H9 (cell line): ENCODE measurements around the gene UTS2R. TPM values are rescaled to one million over a fixed set of nuclear protein-coding genes. Genes with fewer than 3 reads are reported as not detected.

Source experiments
- DNase-seq: peaks from one replicate; pipeline ENCODE4 v3.0.0-alpha.2; 2017
- H2AFZ ChIP-seq: one replicate; pipeline ENCODE4 v1.6.1; 2013; ENCODE audit warnings: mild to moderate bottlenecking, low read length, control low read depth, moderate library complexity
- H2AK5ac ChIP-seq: 2 replicates; pipeline ENCODE4 v1.6.1; 2013; ENCODE audit warnings: low read length, control low read depth, mixed read lengths; ENCODE audit not compliant: insufficient read length
- H2BK120ac ChIP-seq: one replicate; pipeline ENCODE4 v1.6.1; 2013; ENCODE audit warnings: low read depth, mild to moderate bottlenecking, low read length, control low read depth, inconsistent platforms; ENCODE audit not compliant: poor library complexity, severe bottlenecking
- H2BK12ac ChIP-seq: 2 replicates; pipeline ENCODE4 v1.6.1; 2013; ENCODE audit warnings: low read length, control low read depth, mixed read lengths, low read depth; ENCODE audit not compliant: insufficient read length
- H2BK15ac ChIP-seq: 2 replicates; pipeline ENCODE4 v1.6.1; 2013; ENCODE audit warnings: low read depth, low read length, control low read depth
- H2BK20ac ChIP-seq: one replicate; pipeline ENCODE4 v1.6.1; 2013; ENCODE audit warnings: low read depth, mild to moderate bottlenecking, low read length, control low read depth, inconsistent platforms; ENCODE audit not compliant: poor library complexity, severe bottlenecking
- H2BK5ac ChIP-seq: 2 replicates; pipeline ENCODE4 v1.6.1; 2013; ENCODE audit warnings: low read length, control low read depth, mixed read lengths; ENCODE audit not compliant: insufficient read length
- H3K14ac ChIP-seq: 2 replicates; pipeline ENCODE4 v1.6.1; 2013; ENCODE audit warnings: low read length, control low read depth; ENCODE audit not compliant: insufficient read depth
- H3K18ac ChIP-seq: 2 replicates; pipeline ENCODE4 v1.6.1; 2013; ENCODE audit warnings: low read depth, mild to moderate bottlenecking, mixed read lengths, low read length, control low read depth; ENCODE audit not compliant: insufficient read length
- H3K23ac ChIP-seq: 2 replicates; pipeline ENCODE4 v1.6.1; 2013; ENCODE audit warnings: low read length, control low read depth, mixed read lengths, low read depth; ENCODE audit not compliant: insufficient read length
- H3K23me2 ChIP-seq: 2 replicates; pipeline ENCODE4 v1.6.1; 2013; ENCODE audit warnings: low read depth, mild to moderate bottlenecking, mixed read lengths, low read length, control low read depth; ENCODE audit not compliant: insufficient read length, poor library complexity, severe bottlenecking
- H3K27ac ChIP-seq: 2 replicates; pipeline ENCODE4 v1.5.1; 2013; ENCODE audit warnings: low read length, control low read depth, mixed read lengths, low read depth; ENCODE audit not compliant: insufficient read length
- H3K27me3 ChIP-seq: 2 replicates; pipeline ENCODE4 v1.6.1; 2013; ENCODE audit warnings: low read length, control low read depth, inconsistent platforms; ENCODE audit not compliant: insufficient read depth
- H3K4ac ChIP-seq: 2 replicates; pipeline ENCODE4 v1.6.1; 2013; ENCODE audit warnings: low read depth, mild to moderate bottlenecking, control low read depth, inconsistent platforms, low read length, moderate library complexity
- H3K4me1 ChIP-seq: 2 replicates; pipeline ENCODE4 v1.6.1; 2013; ENCODE audit warnings: low read length, control low read depth, inconsistent platforms; ENCODE audit not compliant: insufficient read depth
- H3K4me2 ChIP-seq: 2 replicates; pipeline ENCODE4 v1.6.1; 2013; ENCODE audit warnings: low read length, control low read depth, mixed read lengths; ENCODE audit not compliant: insufficient read length, insufficient read depth
- H3K56ac ChIP-seq: 2 replicates; pipeline ENCODE4 v1.6.1; 2013; ENCODE audit warnings: low read depth, mild to moderate bottlenecking, mixed read lengths, low read length, control low read depth; ENCODE audit not compliant: insufficient read length
- H3K79me1 ChIP-seq: 2 replicates; pipeline ENCODE4 v1.6.1; 2013; ENCODE audit warnings: low read depth, mild to moderate bottlenecking, moderate library complexity, low read length, control low read depth, inconsistent platforms; ENCODE audit not compliant: insufficient read depth, poor library complexity, severe bottlenecking
- H3K79me2 ChIP-seq: 2 replicates; pipeline ENCODE4 v1.6.1; 2013; ENCODE audit warnings: low read length, control low read depth, inconsistent platforms; ENCODE audit not compliant: insufficient read depth
- H3K9ac ChIP-seq: 2 replicates; pipeline ENCODE4 v1.6.1; 2013; ENCODE audit warnings: low read length, control low read depth, mixed read lengths; ENCODE audit not compliant: insufficient read length; ENCODE audit errors: extremely low read depth
- H3K9me3 ChIP-seq: one replicate; pipeline ENCODE4 v1.6.1; 2013; ENCODE audit warnings: low read depth, low read length, inconsistent platforms; ENCODE audit not compliant: control insufficient read depth
- H3T11ph ChIP-seq: one replicate; pipeline ENCODE4 v1.6.1; 2013; ENCODE audit warnings: mild to moderate bottlenecking, low read length, control low read depth, inconsistent platforms
- H4K20me1 ChIP-seq: one replicate; pipeline ENCODE4 v1.6.1; 2013; ENCODE audit not compliant: control insufficient read depth, insufficient read length, insufficient read depth
- H4K5ac ChIP-seq: 2 replicates; pipeline ENCODE4 v1.6.1; 2013; ENCODE audit warnings: low read depth, mild to moderate bottlenecking, mixed read lengths, low read length, control low read depth; ENCODE audit not compliant: insufficient read length
- H4K8ac ChIP-seq: replicated peaks from 2 replicates; pipeline ENCODE4 v1.6.1; 2013; ENCODE audit warnings: low read length, control low read depth, mixed read lengths, low read depth; ENCODE audit not compliant: insufficient read length
- H4K91ac ChIP-seq: 2 replicates; pipeline ENCODE4 v1.6.1; 2013; ENCODE audit warnings: low read depth, mild to moderate bottlenecking, moderate library complexity, mixed read lengths, low read length, control low read depth; ENCODE audit not compliant: insufficient read length
- H3K27ac Mint-ChIP-seq, 3 experiments: 2 replicates in 2 of 3; 3 replicates in 1 of 3; pipeline ENCODE4 v1.8.0; 2020 to 2021; ENCODE audit warnings: mixed read lengths in 3 of 3, mild to moderate bottlenecking in 1 of 3, moderate library complexity in 1 of 3
- H3K27me3 Mint-ChIP-seq: 2 replicates; pipeline ENCODE4 v1.8.0; 2021; ENCODE audit warnings: low read depth, mild to moderate bottlenecking, moderate library complexity, mixed read lengths
- H3K36me3 Mint-ChIP-seq, 3 experiments: 2 replicates in 2 of 3; 3 replicates in 1 of 3; pipeline ENCODE4 v1.8.0; 2020 to 2021; ENCODE audit warnings: low read depth in 3 of 3, mixed read lengths in 3 of 3; ENCODE audit not compliant: insufficient read depth in 1 of 3
- H3K4me1 Mint-ChIP-seq, 2 experiments: 2 replicates each; pipeline ENCODE4 v1.8.0; 2020; ENCODE audit warnings: mixed read lengths in 2 of 2
- H3K4me3 Mint-ChIP-seq, 2 experiments: 2 replicates in 1 of 2; 3 replicates in 1 of 2; pipeline ENCODE4 v1.8.0; 2020 to 2021; ENCODE audit warnings: mild to moderate bottlenecking in 2 of 2, mixed read lengths in 2 of 2, moderate library complexity in 1 of 2
- H3K9me3 Mint-ChIP-seq, 2 experiments: 2 replicates in 1 of 2; 3 replicates in 1 of 2; pipeline ENCODE4 v1.8.0; 2020; ENCODE audit warnings: mild to moderate bottlenecking in 2 of 2, mixed read lengths in 2 of 2, moderate library complexity in 1 of 2
- CTCF ChIP-seq: fragments of 200-600 bp; sonication (generic); conservative IDR thresholded peaks from 3 replicates; pipeline ENCODE4 v1.8.0; 2021; ENCODE audit warnings: antibody characterized with exemption, mild to moderate bottlenecking
- WGBS: extraction: QIAGEN DNeasy Blood & Tissue Kit; methylation state at CpG from one replicate; pipeline ENCODE4 v1.1.7; 2013; ENCODE audit warnings: missing lambda C conversion rate, low lambda C conversion rate, mixed read lengths; ENCODE audit not compliant: insufficient read length; ENCODE audit errors: extremely low coverage; 5-methylcytosine and 5-hydroxymethylcytosine counted together
- total RNA-seq: library from RNA; stranded (reverse); gene quantifications from 2 replicates; pipeline ENCODE4 v1.2.1, GENCODE V29; 2021

Gene UTS2R
- total RNA-seq, 1 experiment from 2014 or later, result 0.94 TPM

- H3K27me3 ChIP-seq, result no peaks in the 10 kb centered on the region
- H4K20me1 ChIP-seq, result no peaks in the 10 kb centered on the region
- H3K4ac ChIP-seq, result no peak overlapping the region
- H3K4me2 ChIP-seq, result no peak overlapping the region
- no peak overlapping the region for H2AK5ac ChIP-seq
- no peaks in the 10 kb centered on the region for H3K79me1 ChIP-seq
- H2BK12ac ChIP-seq, result no peak overlapping the region
- no peak for DNase-seq
- H3K27me3 Mint-ChIP-seq, result peaks cover 22% of the 10 kb centered on the region
- WGBS, result no CpG with 5 or more reads among the region's 18 CpGs
- H3K9me3 Mint-ChIP-seq, result no peaks in the 10 kb centered on the region; a peak in 1 of 5 replicates
- no peaks in the 10 kb centered on the region for H3K23me2 ChIP-seq
- no peak overlapping the region for H4K91ac ChIP-seq
- no peak overlapping the region for H2BK15ac ChIP-seq
- no peak overlapping the region for H2BK120ac ChIP-seq
- no peak overlapping the region for H4K8ac ChIP-seq
- H2BK5ac ChIP-seq, result no peak overlapping the region
- peaks cover 7 to 18% of the 10 kb centered on the region in 2 experiments for H3K4me1 Mint-ChIP-seq
- TF ChIP-seq CTCF, result no peak
- no peak overlapping the region for H4K5ac ChIP-seq
- H3K18ac ChIP-seq, result no peak overlapping the region
- H3K9ac ChIP-seq, result no peak overlapping the region
- no peak overlapping the region for H3K14ac ChIP-seq
- H3K23ac ChIP-seq, result no peak overlapping the region
- H3K9me3 ChIP-seq, result no peaks in the 10 kb centered on the region
- no peaks in the 10 kb centered on the region for H3K36me3 Mint-ChIP-seq
- H3T11ph ChIP-seq, result no peak overlapping the region
- H3K56ac ChIP-seq, result no peak overlapping the region
- H3K27ac Mint-ChIP-seq, result no peak overlapping the region
- no peak overlapping the region for H2BK20ac ChIP-seq
- H3K27ac ChIP-seq, result no peak overlapping the region
- no peak overlapping the region for H3K4me3 Mint-ChIP-seq
- no peak overlapping the region for H2AFZ ChIP-seq
- no peaks in the 10 kb centered on the region for H3K79me2 ChIP-seq
- H3K4me1 ChIP-seq, result no peaks in the 10 kb centered on the region
Observed at GRCh38 chr17:82383411-82383810, 11.8 kb downstream of the UTS2R start.
